GM18520 (cell line): ENCODE measurements around the gene ATP10B.

Experiments used
- ATAC-seq: cut with Tn5 transposase; IDR thresholded peaks from one replicate; pipeline ENCODE4 v1.9.1; 2021; ENCODE audit not compliant: unreplicated experiment

ATP10B gene

GRCh38 chr5:160641405-160641804 lies 210.6 kb downstream of the ATP10B start:
- ATAC-seq: peak; percentile 92

- no peak for ATAC-seq
Observed at GRCh38 chr5:160640406-160640805, 211.6 kb downstream of the ATP10B start.

GRCh38 chr5:160638161-160638742 lies 213.8 kb downstream of the ATP10B start:
- no peak for ATAC-seq

GRCh38 chr5:160637357-160638090 lies 214.5 kb downstream of the ATP10B start:
- ATAC-seq: no peak

GRCh38 chr5:160635663-160636062 lies 216.3 kb downstream of the ATP10B start:
- no peak for ATAC-seq

- ATAC-seq: no peak
Observed at GRCh38 chr5:160635046-160635445, 217.0 kb downstream of the ATP10B start.

GRCh38 chr5:160629003-160629402 lies 223.0 kb downstream of the ATP10B start:
- ATAC-seq: no peak

GRCh38 chr5:160628619-160628968 lies 223.4 kb downstream of the ATP10B start:
- no peak for ATAC-seq

- no peak for ATAC-seq
Observed at GRCh38 chr5:160627921-160628618, 223.9 kb downstream of the ATP10B start.

- no peak for ATAC-seq
Observed at GRCh38 chr5:160626322-160626721, 225.7 kb downstream of the ATP10B start.

- no peak for ATAC-seq
Observed at GRCh38 chr5:160621526-160621925, 230.5 kb downstream of the ATP10B start.

GRCh38 chr5:160620401-160620800 lies 231.6 kb downstream of the ATP10B start:
- ATAC-seq: no peak

- no peak for ATAC-seq
Observed at GRCh38 chr5:160619381-160619780, 232.6 kb downstream of the ATP10B start.

GRCh38 chr5:160618286-160618685 lies 233.7 kb downstream of the ATP10B start:
- ATAC-seq: no peak

- no peak for ATAC-seq
Observed at GRCh38 chr5:160616712-160617497, 235.1 kb downstream of the ATP10B start.

- no peak for ATAC-seq
Observed at GRCh38 chr5:160614136-160614535, 237.9 kb downstream of the ATP10B start.

- no peak for ATAC-seq
Observed at GRCh38 chr5:160605266-160605665, 246.7 kb downstream of the ATP10B start.

- no peak for ATAC-seq
Observed at GRCh38 chr5:160604484-160604883, 247.5 kb downstream of the ATP10B start.

- no peak for ATAC-seq
Observed at GRCh38 chr5:160602744-160603143, 249.3 kb downstream of the ATP10B start.

- ATAC-seq: no peak
Observed at GRCh38 chr5:160601046-160601445, 251.0 kb downstream of the ATP10B start.

GRCh38 chr5:160573318-160573717 lies 278.7 kb downstream of the ATP10B start:
- ATAC-seq: no peak
